Panc1 (cell line): ENCODE data around the gene NTRK2. TPM values are rescaled to one million over a fixed set of nuclear protein-coding genes. Genes with fewer than 3 reads are reported as not detected.

ENCODE experiments used
- ATAC-seq: fragments of 200-7000 bp; cut with Tn5 transposase; 2 replicates; pipeline ENCODE4 v1.9.1; 2020; ENCODE audit warnings: mild to moderate bottlenecking, moderate library complexity
- BruUV-seq: library from RNA; stranded (reverse); fragments of 400-500 nt; replicated peaks from 2 replicates; lab custom pipeline; 2021; lab: Mats Ljungman, UMichigan
- CTCF ChIA-PET: fragments of 300-600 bp; sonication (Branson Sonifier 250); formaldehyde crosslinking; loops from one replicate; lab custom pipeline; 2022; ENCODE audit warnings: antibody characterized with exemption; lab: Charles Lee
- POLR2A ChIA-PET: fragments of 300-600 bp; sonication (Branson Sonifier 250); formaldehyde crosslinking; loops from one replicate; lab custom pipeline; 2022; ENCODE audit warnings: antibody characterized with exemption; lab: Charles Lee
- DNase-seq: peaks from one replicate; pipeline ENCODE4 v3.0.0-alpha.2; 2010; ENCODE audit warnings: low read depth, low spot score
- H3K27ac ChIP-seq: 2 replicates; pipeline ENCODE4 v1.5.1; 2011; ENCODE audit warnings: mild to moderate bottlenecking, low read length, inconsistent platforms
- H3K27me3 ChIP-seq: fragments of 200-500 bp; sonication (Bioruptor generic); 2 replicates; pipeline ENCODE4 v1.6.0; 2014; ENCODE audit warnings: low read length, inconsistent platforms; ENCODE audit not compliant: control insufficient read depth, insufficient read depth
- H3K36me3 ChIP-seq: fragments of 200-500 bp; sonication (Bioruptor generic); 2 replicates; pipeline ENCODE4 v1.5.1; 2014; ENCODE audit warnings: inconsistent platforms, mild to moderate bottlenecking, low read length, moderate library complexity; ENCODE audit not compliant: control insufficient read depth, insufficient read depth
- H3K4me1 ChIP-seq: 2 replicates; pipeline ENCODE4 v1.5.1; 2011; ENCODE audit warnings: inconsistent platforms, mild to moderate bottlenecking, low read length, moderate library complexity; ENCODE audit not compliant: control insufficient read depth, insufficient read depth
- H3K4me3 ChIP-seq, 2 experiments: 2 replicates each; pipeline ENCODE4 v1.5.1; 2011 to 2012; ENCODE audit warnings: low read depth in 2 of 2, low read length in 2 of 2, mild to moderate bottlenecking in 2 of 2, inconsistent platforms in 1 of 2, moderate library complexity in 1 of 2
- H3K9me3 ChIP-seq: fragments of 200-500 bp; sonication (Bioruptor generic); 2 replicates; pipeline ENCODE4 v1.5.1; 2014; ENCODE audit warnings: low read depth, mild to moderate bottlenecking, inconsistent platforms, low read length, moderate library complexity; ENCODE audit not compliant: control insufficient read depth, insufficient read depth
- CTCF ChIP-seq: fragments of 450-650 bp; IDR thresholded peaks from 2 replicates; pipeline ENCODE4 v1.5.1; 2017; ENCODE audit warnings: mild to moderate bottlenecking
- POLR2AphosphoS5 ChIP-seq: IDR thresholded peaks from 2 replicates; pipeline ENCODE4 v1.6.1; 2012; ENCODE audit warnings: mild to moderate bottlenecking, low read depth, low read length, moderate library complexity
- SIN3A ChIP-seq: IDR thresholded peaks from 2 replicates; pipeline ENCODE4 v1.6.1; 2012; ENCODE audit warnings: low read depth, mild to moderate bottlenecking, low read length, moderate library complexity, borderline replicate concordance; ENCODE audit not compliant: insufficient read depth
- TCF7L2 ChIP-seq: IDR thresholded peaks from 2 replicates; pipeline ENCODE4 v1.6.1; 2011; ENCODE audit warnings: mild to moderate bottlenecking, low read depth, low read length, inconsistent platforms
- in situ Hi-C: cut with HindIII; loops from 2 replicates; pipeline ENCODE4 v1.10.0; 2016; ENCODE audit warnings: low sequenced_read_pairs, low pct_unique_long_range_greater_than_20kb
- intact Hi-C: fragments of 100-400 bp; cut with micrococcal nuclease; formaldehyde crosslinking; loops from one replicate; pipeline ENCODE4 v1.10.0; 2022; ENCODE audit not compliant: unreplicated experiment
- total RNA-seq: library from RNA; stranded (reverse); gene quantifications from one replicate; pipeline ENCODE4 v1.2.1, GENCODE V29; 2021; ENCODE audit not compliant: unreplicated experiment
- TF ChIP-seq, protein P1 (sequence below), 2 experiments: IDR thresholded peaks; 2 replicates each; pipeline ENCODE4 v1.6.1; 2011 to 2012; ENCODE audit warnings: low read depth in 2 of 2, control low read depth in 1 of 2, low read length in 1 of 2, mild to moderate bottlenecking in 1 of 2, moderate library complexity in 1 of 2; ENCODE audit not compliant: insufficient read depth in 1 of 2

The NTRK2 gene
- total RNA-seq, 1 experiment from 2014 or later, result 0.23 TPM

DNA sequence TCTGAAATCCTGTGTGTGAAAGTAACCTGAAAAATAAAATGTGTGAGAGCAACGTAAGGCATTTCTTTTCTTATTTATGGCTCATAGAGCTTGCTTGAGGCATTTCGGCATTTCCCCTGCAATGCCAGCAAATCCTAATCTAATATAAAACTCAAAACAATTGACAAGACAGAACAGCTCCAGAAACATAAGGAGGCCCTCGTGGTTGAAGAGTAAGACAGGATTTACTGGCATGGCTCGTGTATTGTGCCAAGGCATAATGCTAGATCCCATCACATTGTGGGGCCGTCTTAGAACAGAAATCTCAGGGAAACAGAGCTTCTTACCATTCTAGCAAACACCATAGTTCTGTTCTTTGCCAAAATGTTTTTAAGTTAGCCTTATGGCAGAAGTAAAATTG is 166.2 kb downstream of the NTRK2 start:
- Histone ChIP-seq H3K27ac (no peak overlapping the region), H3K27me3 (no peaks in the 10 kb centered on the region), H3K36me3 (no peaks in the 10 kb centered on the region), H3K9me3 (no peaks in the 10 kb centered on the region), H3K4me3 (no peak overlapping the region), H3K4me1 (no peaks in the 10 kb centered on the region)
- POLR2A ChIA-PET, result no interaction called here
- TF ChIP-seq, protein P1, sequence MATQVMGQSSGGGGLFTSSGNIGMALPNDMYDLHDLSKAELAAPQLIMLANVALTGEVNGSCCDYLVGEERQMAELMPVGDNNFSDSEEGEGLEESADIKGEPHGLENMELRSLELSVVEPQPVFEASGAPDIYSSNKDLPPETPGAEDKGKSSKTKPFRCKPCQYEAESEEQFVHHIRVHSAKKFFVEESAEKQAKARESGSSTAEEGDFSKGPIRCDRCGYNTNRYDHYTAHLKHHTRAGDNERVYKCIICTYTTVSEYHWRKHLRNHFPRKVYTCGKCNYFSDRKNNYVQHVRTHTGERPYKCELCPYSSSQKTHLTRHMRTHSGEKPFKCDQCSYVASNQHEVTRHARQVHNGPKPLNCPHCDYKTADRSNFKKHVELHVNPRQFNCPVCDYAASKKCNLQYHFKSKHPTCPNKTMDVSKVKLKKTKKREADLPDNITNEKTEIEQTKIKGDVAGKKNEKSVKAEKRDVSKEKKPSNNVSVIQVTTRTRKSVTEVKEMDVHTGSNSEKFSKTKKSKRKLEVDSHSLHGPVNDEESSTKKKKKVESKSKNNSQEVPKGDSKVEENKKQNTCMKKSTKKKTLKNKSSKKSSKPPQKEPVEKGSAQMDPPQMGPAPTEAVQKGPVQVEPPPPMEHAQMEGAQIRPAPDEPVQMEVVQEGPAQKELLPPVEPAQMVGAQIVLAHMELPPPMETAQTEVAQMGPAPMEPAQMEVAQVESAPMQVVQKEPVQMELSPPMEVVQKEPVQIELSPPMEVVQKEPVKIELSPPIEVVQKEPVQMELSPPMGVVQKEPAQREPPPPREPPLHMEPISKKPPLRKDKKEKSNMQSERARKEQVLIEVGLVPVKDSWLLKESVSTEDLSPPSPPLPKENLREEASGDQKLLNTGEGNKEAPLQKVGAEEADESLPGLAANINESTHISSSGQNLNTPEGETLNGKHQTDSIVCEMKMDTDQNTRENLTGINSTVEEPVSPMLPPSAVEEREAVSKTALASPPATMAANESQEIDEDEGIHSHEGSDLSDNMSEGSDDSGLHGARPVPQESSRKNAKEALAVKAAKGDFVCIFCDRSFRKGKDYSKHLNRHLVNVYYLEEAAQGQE (IDR thresholded peaks at IDR 0.05; ENCODE audit: insufficient read depth in 1 of 2, low read depth in 2 of 2, low read length in 1 of 2), result no peak
- TF ChIP-seq POLR2AphosphoS5 (no peak), TCF7L2 (no peak), CTCF (no peak), SIN3A (no peak)
- in situ Hi-C loops (no loop called here), intact Hi-C loops (no loop called here)
- CTCF ChIA-PET, result no interaction called here
- ATAC-seq (no peak), DNase-seq (no peak)
- BruUV-seq, result no TSS peak

DNA sequence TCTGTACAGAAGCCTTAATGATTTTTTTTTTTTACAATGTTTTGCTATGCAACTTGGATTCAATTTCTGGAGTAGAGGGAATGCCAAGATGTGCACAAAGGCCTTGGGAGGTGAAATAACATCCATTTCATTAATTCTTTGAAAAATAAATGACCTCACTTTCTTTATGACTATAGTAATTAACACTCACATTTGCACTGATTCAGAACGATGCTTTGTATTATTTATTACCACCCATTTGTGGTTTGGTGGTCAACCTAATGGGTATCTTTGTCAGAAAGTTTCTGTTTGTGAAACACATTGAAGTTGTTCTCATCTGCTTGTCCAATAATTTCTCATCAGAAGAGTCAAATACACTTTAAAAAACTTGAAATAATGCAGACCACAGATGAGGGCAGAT is 169.3 kb downstream of the NTRK2 start:
- intact Hi-C loops, result no loop called here
- CTCF ChIA-PET, result no interaction called here
- Histone ChIP-seq H3K36me3 (no peaks in the 10 kb centered on the region), H3K4me3 (no peak overlapping the region), H3K4me1 (no peaks in the 10 kb centered on the region), H3K9me3 (no peaks in the 10 kb centered on the region), H3K27me3 (no peaks in the 10 kb centered on the region), H3K27ac (no peak overlapping the region)
- TF ChIP-seq CTCF, result no peak
- no peak for TF ChIP-seq TCF7L2
- TF ChIP-seq POLR2AphosphoS5, result no peak
- DNase-seq (no peak), ATAC-seq (no peak)
- POLR2A ChIA-PET, result interaction anchor here (0.5 kb wide), 1 partner anchor 55 kb away, joined by 5 read pairs; no protein-coding TSS in a partner anchor
- in situ Hi-C loops, result no loop called here
- BruUV-seq, result no TSS peak
